GM12878 (cell line): ENCODE measurements around the gene CYP1B1.

Experiments used
- BCL11A ChIP-seq: IDR thresholded peaks from 2 replicates; pipeline ENCODE4 v1.6.1; 2011; ENCODE audit warnings: low read depth, low read length
- BHLHE40 ChIP-seq, 2 experiments: fragments of 450-650 bp in 1 of 2; IDR thresholded peaks; 2 replicates each; pipeline ENCODE4 v1.6.1; 2011 to 2017; ENCODE audit warnings: low read depth in 2 of 2, borderline replicate concordance in 1 of 2, improper control_type of control experiment in 1 of 2, low read length in 1 of 2, mild to moderate bottlenecking in 1 of 2
- POLR2A ChIP-seq: IDR thresholded peaks from 2 replicates; pipeline ENCODE4 v1.6.1; 2011; ENCODE audit warnings: low read depth, mild to moderate bottlenecking, low read length
- POLR2AphosphoS5 ChIP-seq: IDR thresholded peaks from 2 replicates; pipeline ENCODE4 v1.6.1; 2011; ENCODE audit warnings: mild to moderate bottlenecking, low read length, inconsistent platforms

- TF ChIP-seq POLR2A (no peak), BHLHE40 (IDR thresholded peaks at IDR 0.05; ENCODE audit: borderline replicate concordance in 1 of 2, low read depth in 2 of 2, low read length in 1 of 2) (no peak), POLR2AphosphoS5 (no peak), BCL11A (no peak)
These were observed 21.5 kb upstream of the CYP1B1 start for GRCh38 chr2:38097258-38097987.
